ENCODE data around the gene ZFAND3.

DNA sequence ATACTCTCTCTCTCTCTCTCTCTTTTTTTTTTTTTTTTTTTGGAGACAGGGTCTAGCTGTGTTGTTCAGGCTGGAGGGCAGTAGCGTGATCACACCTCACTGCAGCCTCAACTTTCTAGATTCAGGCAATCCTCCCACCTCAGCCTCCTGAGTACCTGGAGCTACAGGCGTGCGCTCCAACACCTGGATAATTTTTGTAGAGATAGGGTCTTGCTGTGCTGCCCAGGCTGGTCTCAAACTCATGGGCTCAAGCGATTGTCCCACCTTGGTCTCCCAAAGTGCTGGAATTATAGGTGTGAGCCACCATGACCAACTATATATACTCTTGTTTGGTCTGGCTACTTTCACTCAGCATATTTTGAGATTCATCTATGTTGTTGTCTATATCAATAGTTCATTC, 154.9 kb downstream of the ZFAND3 start:
- TF ChIP-seq EZH2 (IDR thresholded peaks at IDR 0.05; ENCODE audit: borderline replicate concordance, insufficient read depth, low read length, poor library complexity, severe bottlenecking): no peak
- no peak for TF ChIP-seq POLR2AphosphoS5 (IDR thresholded peaks at IDR 0.05)
- TF ChIP-seq, protein P1, sequence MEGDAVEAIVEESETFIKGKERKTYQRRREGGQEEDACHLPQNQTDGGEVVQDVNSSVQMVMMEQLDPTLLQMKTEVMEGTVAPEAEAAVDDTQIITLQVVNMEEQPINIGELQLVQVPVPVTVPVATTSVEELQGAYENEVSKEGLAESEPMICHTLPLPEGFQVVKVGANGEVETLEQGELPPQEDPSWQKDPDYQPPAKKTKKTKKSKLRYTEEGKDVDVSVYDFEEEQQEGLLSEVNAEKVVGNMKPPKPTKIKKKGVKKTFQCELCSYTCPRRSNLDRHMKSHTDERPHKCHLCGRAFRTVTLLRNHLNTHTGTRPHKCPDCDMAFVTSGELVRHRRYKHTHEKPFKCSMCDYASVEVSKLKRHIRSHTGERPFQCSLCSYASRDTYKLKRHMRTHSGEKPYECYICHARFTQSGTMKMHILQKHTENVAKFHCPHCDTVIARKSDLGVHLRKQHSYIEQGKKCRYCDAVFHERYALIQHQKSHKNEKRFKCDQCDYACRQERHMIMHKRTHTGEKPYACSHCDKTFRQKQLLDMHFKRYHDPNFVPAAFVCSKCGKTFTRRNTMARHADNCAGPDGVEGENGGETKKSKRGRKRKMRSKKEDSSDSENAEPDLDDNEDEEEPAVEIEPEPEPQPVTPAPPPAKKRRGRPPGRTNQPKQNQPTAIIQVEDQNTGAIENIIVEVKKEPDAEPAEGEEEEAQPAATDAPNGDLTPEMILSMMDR (IDR thresholded peaks at IDR 0.05; ENCODE audit: poor library complexity, severe bottlenecking): no peak

Data from neural cell (in vitro differentiated cells).